Keratinocyte (primary cell): ENCODE results near the gene MEAK7.

ENCODE experiments used
- CTCF ChIP-seq, 3 experiments: IDR thresholded peaks in 1 of 3; conservative IDR thresholded peaks in 1 of 3; optimal IDR thresholded peaks in 1 of 3; 2 replicates in 2 of 3; 3 replicates in 1 of 3; pipeline versions ENCODE3 to v1.5.1; 2011; ENCODE audit warnings: low read length in 3 of 3, mild to moderate bottlenecking in 3 of 3, moderate library complexity in 2 of 3, control low read depth in 1 of 3, inconsistent platforms in 1 of 3; ENCODE audit not compliant: insufficient read depth in 2 of 3; ENCODE audit errors: extremely low read depth in 1 of 3
- EZH2 ChIP-seq: IDR thresholded peaks from one replicate; pipeline ENCODE4 v1.6.1; 2012; ENCODE audit warnings: inconsistent platforms, mild to moderate bottlenecking, low read length, moderate library complexity

GRCh38 chr16:84498859-84499620 is 5.4 kb downstream of the MEAK7 start:
- TF ChIP-seq CTCF (optimal IDR thresholded peaks at IDR 0.05 in 1 of 3, IDR thresholded peaks at IDR 0.05 in 1 of 3, conservative IDR thresholded peaks at IDR 0.05 in 1 of 3; ENCODE audit: extremely low read depth in 1 of 3, insufficient read depth in 2 of 3, low read length in 3 of 3), result no peak
- TF ChIP-seq EZH2, result no peak
